Mucosa of descending colon (tissue), 3 donors: ENCODE results near the gene RNF115. TPM values are rescaled to one million over a fixed set of nuclear protein-coding genes. Genes with fewer than 3 reads are reported as not detected.

Experiments used
- ATAC-seq: fragments of 200-7000 bp; cut with Tn5 transposase; one replicate; pipeline ENCODE4 v1.9.1; 2020; ENCODE audit warnings: mild to moderate bottlenecking, moderate library complexity
- DNase-seq, 3 donors: peaks; one replicate each; pipeline ENCODE4 v3.0.0-alpha.2; 2020
- H3K36me3 ChIP-seq: fragments of 200-600 bp; one replicate; pipeline ENCODE4 v1.8.0; 2021; ENCODE audit warnings: low read depth, mild to moderate bottlenecking
- H3K4me1 ChIP-seq: fragments of 200-600 bp; one replicate; pipeline ENCODE4 v1.8.0; 2021; ENCODE audit warnings: low read depth, mild to moderate bottlenecking
- H3K4me3 ChIP-seq: fragments of 200-600 bp; one replicate; pipeline ENCODE4 v1.8.0; 2021; ENCODE audit warnings: mild to moderate bottlenecking
- H3K9me3 ChIP-seq: fragments of 200-600 bp; one replicate; pipeline ENCODE4 v1.8.0; 2021; ENCODE audit warnings: mild to moderate bottlenecking
- CTCF ChIP-seq: fragments of 200-600 bp; IDR thresholded peaks from one replicate; pipeline ENCODE4 v1.8.0; 2022; ENCODE audit warnings: antibody characterized with exemption, mild to moderate bottlenecking
- intact Hi-C, 2 donors: fragments of 100-400 bp; cut with DNase I in 1 of 2; cut with micrococcal nuclease in 1 of 2; formaldehyde crosslinking; loops; one replicate each; pipeline versions ENCODE4 v1.11.0 to v1.11.1; 2022; cut with DNase I, micrococcal nuclease
- total RNA-seq, 3 donors: library from RNA; stranded (reverse); fragmentation: NEBNext Ultra II Directional in 2 of 3; extraction: Animal tissue kit (Norgen Biotek cat#: 25700) in 2 of 3; gene quantifications; one replicate each; pipeline versions ENCODE4 v1.2.1 to v1.2.4, GENCODE V29; 2021 to 2023
- donor health status: DM: no; HTN: no; CAD: no; lungs with moderate emphysema.
- donor health status: DM: no; HTN: no; CAD: no.
- donor health status: DM: no; HTN: yes; CAD: no.

RNF115 gene
- total RNA-seq, 3 donors from 2014 or later = 8.3 to 13.6 (median 8.8) TPM

GRCh38 chr1:145788580-145788979, 35.3 kb downstream of the RNF115 start:
- no peak overlapping the region for H3K4me3 ChIP-seq
- H3K9me3 ChIP-seq = no peaks in the 10 kb centered on the region
- no peaks in the 10 kb centered on the region for H3K36me3 ChIP-seq
- no peak for DNase-seq
- intact Hi-C loops = no loop called here
- peaks cover 9% of the 10 kb centered on the region for H3K4me1 ChIP-seq
- no peak for TF ChIP-seq CTCF
- no peak for ATAC-seq

- Histone ChIP-seq H3K9me3 (no peaks in the 10 kb centered on the region), H3K4me1 (peaks cover 9% of the 10 kb centered on the region), H3K36me3 (no peaks in the 10 kb centered on the region), H3K4me3 (no peak overlapping the region)
- intact Hi-C loops = no loop called here
- no peak for TF ChIP-seq CTCF
- no peak for ATAC-seq
- DNase-seq = no peak
Observed at GRCh38 chr1:145786271-145786670, 37.6 kb downstream of the RNF115 start.

- ATAC-seq (peak; percentile 75), DNase-seq (no peak)
- Histone ChIP-seq H3K36me3 (no peaks in the 10 kb centered on the region), H3K4me1 (peaks cover 9% of the 10 kb centered on the region), H3K4me3 (no peak overlapping the region), H3K9me3 (no peaks in the 10 kb centered on the region)
- TF ChIP-seq CTCF = no peak
- intact Hi-C loops = no loop called here
Observed at GRCh38 chr1:145785547-145785946, 38.3 kb downstream of the RNF115 start.

GRCh38 chr1:145784409-145784808, 39.5 kb downstream of the RNF115 start:
- intact Hi-C loops = no loop called here
- DNase-seq = no peak
- ATAC-seq = no peak
- no peak overlapping the region for H3K4me3 ChIP-seq
- H3K4me1 ChIP-seq = peaks cover 9% of the 10 kb centered on the region
- H3K36me3 ChIP-seq = no peaks in the 10 kb centered on the region
- no peak for TF ChIP-seq CTCF
- no peaks in the 10 kb centered on the region for H3K9me3 ChIP-seq

GRCh38 chr1:145782272-145783099, 41.4 kb downstream of the RNF115 start:
- H3K4me3 ChIP-seq = no peak overlapping the region
- TF ChIP-seq CTCF = no peak
- no peaks in the 10 kb centered on the region for H3K36me3 ChIP-seq
- H3K9me3 ChIP-seq = no peaks in the 10 kb centered on the region
- peaks cover 9% of the 10 kb centered on the region for H3K4me1 ChIP-seq
- ATAC-seq (no peak), DNase-seq (no peak)
- intact Hi-C loops = no loop called here
